Frontal cortex (tissue), 4 donors: Measurements from ENCODE around the gene AKTIP. TPM values are rescaled to one million over a fixed set of nuclear protein-coding genes. Genes with fewer than 3 reads are reported as not detected.
A peak's percentile ranks its signal among the peaks of the same experiment; 100 is the strongest.
"Not testable (repeated sequence)": the region's sequence is repeated elsewhere in the genome, so short reads cannot be mapped to it uniquely, and the experiment has no call there.

ENCODE experiments used
- DNase-seq, 2 donors: peaks; one replicate each; pipeline ENCODE4 v3.0.0; 2012; ENCODE audit warnings: low spot score in 2 of 2
- FAIRE-seq: peaks from 2 replicates; lab custom pipeline; 2012; peaks lifted over from hg19 to GRCh38; lab: Jason Lieb, UNC
- total RNA-seq: library from RNA; depleted of rRNA; stranded (reverse); fragments of >200 nt; gene quantifications from one replicate; pipeline ENCODE4 v1.2.3, GENCODE V29; 2014
- donor health status: control.
- donor health status: control.
- donor health status: control.

The AKTIP gene
- total RNA-seq, 1 donor from 2014 or later, result 43.2 TPM

- no peak for FAIRE-seq
- DNase-seq, result peak in 1 of 2 donors; percentile 25
Measured at GRCh38 chr16:53518550-53519416, 15.8 kb upstream of the AKTIP start.

- DNase-seq (no peak), FAIRE-seq (no peak)
Measured at GRCh38 chr16:53517851-53518250, 14.8 kb upstream of the AKTIP start.

- DNase-seq (no peak), FAIRE-seq (no peak)
Measured at GRCh38 chr16:53515811-53516210, 12.8 kb upstream of the AKTIP start.

- DNase-seq (no peak), FAIRE-seq (no peak)
Measured at GRCh38 chr16:53515259-53515658, 12.2 kb upstream of the AKTIP start.

- FAIRE-seq, DNase-seq: not testable (repeated sequence)
Measured at GRCh38 chr16:53512795-53513194, 9.8 kb upstream of the AKTIP start.

GRCh38 chr16:53511403-53512280, 8.6 kb upstream of the AKTIP start:
- FAIRE-seq (no peak), DNase-seq (no peak)

- DNase-seq (no peak), FAIRE-seq (no peak)
Measured at GRCh38 chr16:53511084-53511402, 8.0 kb upstream of the AKTIP start.

GRCh38 chr16:53510704-53511070, 7.7 kb upstream of the AKTIP start:
- FAIRE-seq (no peak), DNase-seq (no peak)

GRCh38 chr16:53509906-53510703, 7.1 kb upstream of the AKTIP start:
- no peak for FAIRE-seq

GRCh38 chr16:53507464-53508179, 4.6 kb upstream of the AKTIP start:
- DNase-seq (no peak), FAIRE-seq (no peak)

More at GRCh38 chr16:53509906-53510703, 7.1 kb upstream of the AKTIP start:
- DNase-seq, result peak in 1 of 2 donors; percentile 68

GRCh38 chr16:53506254-53506653, 3.2 kb upstream of the AKTIP start:
- no peak for DNase-seq
- no peak for FAIRE-seq

- FAIRE-seq (no peak), DNase-seq (no peak)
Measured at GRCh38 chr16:53504665-53505064, 1.7 kb upstream of the AKTIP start.

- FAIRE-seq, result no peak
Measured at GRCh38 chr16:53503991-53504663, 1.1 kb upstream of the AKTIP start.

GRCh38 chr16:53503270-53503923, 388 bp upstream of the AKTIP start:
- DNase-seq (peak; percentile 96 to 97), FAIRE-seq (peak; percentile 95)

More at GRCh38 chr16:53503991-53504663, 1.1 kb upstream of the AKTIP start:
- no peak for DNase-seq

- FAIRE-seq, result no peak
- no peak for DNase-seq
Measured at GRCh38 chr16:53501216-53501859, 1.7 kb downstream of the AKTIP start.

- DNase-seq (no peak), FAIRE-seq (no peak)
Measured at GRCh38 chr16:53498984-53499383, 4.0 kb downstream of the AKTIP start.

- DNase-seq (no peak), FAIRE-seq (no peak)
Measured at GRCh38 chr16:53495325-53495724, 7.7 kb downstream of the AKTIP start.

GRCh38 chr16:53494636-53495035, 8.4 kb downstream of the AKTIP start:
- DNase-seq (no peak), FAIRE-seq (no peak)
